WTC11 (cell line): Measurements from ENCODE around the gene DPYSL3. TPM values are rescaled to one million over a fixed set of nuclear protein-coding genes. Genes with fewer than 3 reads are reported as not detected.

Experiments used
- ATAC-seq: fragments of 200-7000 bp; cut with Tn5 transposase; 2 replicates; pipeline ENCODE4 v1.10.0; 2021; ENCODE audit warnings: mild to moderate bottlenecking, moderate library complexity
- CTCF ChIA-PET: fragments of 300-600 bp; sonication (Branson Sonifier 250); formaldehyde crosslinking; loops from one replicate; lab custom pipeline; 2021; ENCODE audit warnings: antibody characterized with exemption; lab: Charles Lee
- POLR2A ChIA-PET: fragments of 350-600 bp; sonication (Branson Sonifier 250); formaldehyde crosslinking; loops from one replicate; lab custom pipeline; 2021; ENCODE audit warnings: antibody characterized with exemption; lab: Charles Lee
- DNase-seq: peaks from one replicate; pipeline ENCODE4 v3.0.0; 2021; ENCODE audit warnings: low spot score
- H3K27ac Mint-ChIP-seq: 2 replicates; pipeline ENCODE4 v1.8.0; 2021; ENCODE audit warnings: mixed read lengths
- H3K27me3 Mint-ChIP-seq: 2 replicates; pipeline ENCODE4 v1.8.0; 2021; ENCODE audit warnings: low read depth, mild to moderate bottlenecking, moderate library complexity, mixed read lengths
- H3K36me3 Mint-ChIP-seq: 2 replicates; pipeline ENCODE4 v1.8.0; 2021; ENCODE audit warnings: mixed read lengths
- H3K4me1 Mint-ChIP-seq: 2 replicates; pipeline ENCODE4 v1.8.0; 2022; ENCODE audit warnings: mixed read lengths
- H3K4me3 Mint-ChIP-seq: 2 replicates; pipeline ENCODE4 v1.8.0; 2021; ENCODE audit warnings: mild to moderate bottlenecking, moderate library complexity, mixed read lengths
- H3K9me3 Mint-ChIP-seq: 2 replicates; pipeline ENCODE4 v1.8.0; 2021; ENCODE audit warnings: mixed read lengths
- CDX4 ChIP-seq: fragments of 250-450 bp; sonication (Bioruptor Pico); IDR thresholded peaks from 2 replicates; pipeline ENCODE4 v1.9.0; 2021; ENCODE audit warnings: moderate library complexity, mild to moderate bottlenecking, inconsistent platforms, borderline replicate concordance
- CREM ChIP-seq: sonication (generic); formaldehyde crosslinking; IDR thresholded peaks from 2 replicates; pipeline ENCODE4 v1.8.1; 2022; ENCODE audit warnings: mild to moderate bottlenecking, missing genetic modification reagents, moderate library complexity
- CTCF ChIP-seq: fragments of 200-600 bp; IDR thresholded peaks from 2 replicates; pipeline ENCODE4 v1.8.0; 2022; ENCODE audit warnings: antibody characterized with exemption
- E2F4 ChIP-seq: sonication (generic); formaldehyde crosslinking; IDR thresholded peaks from 2 replicates; pipeline ENCODE4 v1.8.1; 2022; ENCODE audit warnings: low read depth, mild to moderate bottlenecking, moderate library complexity, missing genetic modification reagents, borderline replicate concordance
- ELF4 ChIP-seq: sonication (generic); formaldehyde crosslinking; IDR thresholded peaks from 2 replicates; pipeline ENCODE4 v1.8.1; 2022; ENCODE audit warnings: low read depth, mild to moderate bottlenecking, moderate library complexity, missing genetic modification reagents
- ERG ChIP-seq: fragments of 250-450 bp; sonication (Bioruptor Pico); IDR thresholded peaks from 2 replicates; pipeline ENCODE4 v1.8.0; 2021; ENCODE audit warnings: mild to moderate bottlenecking
- ETV6 ChIP-seq: sonication (generic); formaldehyde crosslinking; IDR thresholded peaks from 2 replicates; pipeline ENCODE4 v1.8.1; 2022; ENCODE audit warnings: mild to moderate bottlenecking, missing genetic modification reagents
- FOXK1 ChIP-seq: sonication (generic); formaldehyde crosslinking; IDR thresholded peaks from 2 replicates; pipeline ENCODE4 v1.8.0; 2022; ENCODE audit warnings: mild to moderate bottlenecking, moderate library complexity, missing genetic modification reagents
- HMGA2 ChIP-seq: fragments of 250-450 bp; sonication (Bioruptor Pico); IDR thresholded peaks from 2 replicates; pipeline ENCODE4 v1.4.0; 2021; ENCODE audit warnings: mild to moderate bottlenecking, moderate library complexity
- HMGXB4 ChIP-seq: sonication (generic); formaldehyde crosslinking; IDR thresholded peaks from 2 replicates; pipeline ENCODE4 v1.8.1; 2023; ENCODE audit warnings: mild to moderate bottlenecking, moderate library complexity, missing genetic modification reagents
- MLX ChIP-seq: sonication (generic); formaldehyde crosslinking; IDR thresholded peaks from 2 replicates; pipeline ENCODE4 v1.8.1; 2023; ENCODE audit warnings: mild to moderate bottlenecking, missing genetic modification reagents, moderate library complexity
- NFE2L1 ChIP-seq: sonication (generic); formaldehyde crosslinking; IDR thresholded peaks from 2 replicates; pipeline ENCODE4 v1.8.1; 2023; ENCODE audit warnings: missing genetic modification reagents
- NFYB ChIP-seq: sonication (generic); formaldehyde crosslinking; conservative IDR thresholded peaks from 2 replicates; pipeline ENCODE4 v1.8.0; 2022; ENCODE audit warnings: low read depth, missing genetic modification reagents
- NR3C1 ChIP-seq: sonication (generic); formaldehyde crosslinking; conservative IDR thresholded peaks from 2 replicates; pipeline ENCODE4 v1.8.1; 2023; ENCODE audit warnings: low read depth, mild to moderate bottlenecking, missing genetic modification reagents
- OVOL2 ChIP-seq: fragments of 250-450 bp; sonication (Bioruptor Pico); IDR thresholded peaks from 2 replicates; pipeline ENCODE4 v1.9.0; 2021; ENCODE audit warnings: mild to moderate bottlenecking, borderline replicate concordance
- RELA ChIP-seq: sonication (generic); formaldehyde crosslinking; IDR thresholded peaks from 2 replicates; pipeline ENCODE4 v1.8.1; 2022; ENCODE audit warnings: missing genetic modification reagents, mild to moderate bottlenecking, borderline replicate concordance
- SMAD3 ChIP-seq: sonication (generic); formaldehyde crosslinking; IDR thresholded peaks from 2 replicates; pipeline ENCODE4 v1.8.0; 2022; ENCODE audit warnings: missing genetic modification reagents, mild to moderate bottlenecking, borderline replicate concordance
- STAT6 ChIP-seq: sonication (generic); formaldehyde crosslinking; conservative IDR thresholded peaks from 2 replicates; pipeline ENCODE4 v1.8.1; 2023; ENCODE audit warnings: mild to moderate bottlenecking, low read depth, missing genetic modification reagents, moderate library complexity
- TEAD4 ChIP-seq: sonication (generic); formaldehyde crosslinking; IDR thresholded peaks from 2 replicates; pipeline ENCODE4 v1.8.0; 2022; ENCODE audit warnings: mild to moderate bottlenecking, missing genetic modification reagents
- ZNF138 ChIP-seq: sonication (generic); formaldehyde crosslinking; conservative IDR thresholded peaks from 2 replicates; pipeline ENCODE4 v1.8.1; 2022; ENCODE audit warnings: mild to moderate bottlenecking, moderate library complexity, missing genetic modification reagents
- ZNF396 ChIP-seq: fragments of 250-450 bp; sonication (Bioruptor Pico); IDR thresholded peaks from 2 replicates; pipeline ENCODE4 v1.8.0; 2021; ENCODE audit warnings: mild to moderate bottlenecking, moderate library complexity, borderline replicate concordance
- total RNA-seq: library from RNA; stranded (reverse); gene quantifications from 3 replicates; pipeline ENCODE4 v1.2.3, GENCODE V29; 2021

DPYSL3 gene
- total RNA-seq, 1 experiment from 2014 or later, result 358 TPM

- ATAC-seq (no peak), DNase-seq (no peak)
- Mint-ChIP-seq H3K4me3 (no peak overlapping the region), H3K27ac (no peak overlapping the region), H3K36me3 (peaks cover 89% of the 10 kb centered on the region), H3K4me1 (no peaks in the 10 kb centered on the region), H3K9me3 (no peaks in the 10 kb centered on the region), H3K27me3 (no peaks in the 10 kb centered on the region)
- TF ChIP-seq SMAD3 (no peak), ETV6 (CRISPR knock-in tag) (no peak), NFYB (CRISPR knock-in tag) (no peak), E2F4 (no peak), ELF4 (CRISPR knock-in tag) (no peak), STAT6 (CRISPR knock-in tag) (no peak), FOXK1 (CRISPR knock-in tag) (no peak), ZNF396 (no peak)
- ChIA-PET CTCF (interaction anchor here (0.7 to 0.8 kb wide), 2 partner anchors 50 to 158 kb away, joined by 3 read pairs; no protein-coding TSS in a partner anchor), POLR2A (interaction anchor here (0.6 kb wide), 1 partner anchor 91 kb away, joined by 3 read pairs; no protein-coding TSS in a partner anchor)
These were observed 109.0 kb downstream of the DPYSL3 start for GRCh38 chr5:147400881-147401280.

GRCh38 chr5:147400126-147400809 lies 109.6 kb downstream of the DPYSL3 start:
- H3K9me3 Mint-ChIP-seq, result no peaks in the 10 kb centered on the region
- no peak for DNase-seq
- ChIA-PET POLR2A (interaction anchor here (0.6 kb wide), 1 partner anchor 92 kb away, joined by 3 read pairs; no protein-coding TSS in a partner anchor), CTCF (interaction anchor here (0.7 to 1.3 kb wide), 3 partner anchors 50 to 158 kb away, joined by 3 read pairs; no protein-coding TSS in a partner anchor)
- H3K4me3 Mint-ChIP-seq, result no peak overlapping the region
- no peak for ATAC-seq
- H3K36me3 Mint-ChIP-seq, result peaks cover 89% of the 10 kb centered on the region
- H3K27ac Mint-ChIP-seq, result no peak overlapping the region
- H3K4me1 Mint-ChIP-seq, result no peaks in the 10 kb centered on the region
- H3K27me3 Mint-ChIP-seq, result no peaks in the 10 kb centered on the region
- TF ChIP-seq HMGA2 (CRISPR knock-in tag), result no peak
- TF ChIP-seq ZNF138 (CRISPR knock-in tag), result no peak
- TF ChIP-seq ERG, result no peak
- no peak for TF ChIP-seq NFE2L1 (CRISPR knock-in tag)
- TF ChIP-seq CDX4, result no peak
- TF ChIP-seq MLX, result no peak
- TF ChIP-seq CTCF, result no peak
- TF ChIP-seq ZNF396, result no peak
- TF ChIP-seq STAT6 (CRISPR knock-in tag), result no peak
- no peak for TF ChIP-seq CREM (CRISPR knock-in tag)
- TF ChIP-seq TEAD4 (CRISPR knock-in tag), result no peak
- no peak for TF ChIP-seq HMGXB4 (CRISPR knock-in tag)
- no peak for TF ChIP-seq RELA (CRISPR knock-in tag)
- TF ChIP-seq NR3C1, result no peak
- TF ChIP-seq OVOL2 (CRISPR knock-in tag), result no peak
